C4-2B (cell line): Measurements from ENCODE around the gene PRMT2.
"Not testable (repeated sequence)": the region's sequence is repeated elsewhere in the genome, so short reads cannot be mapped to it uniquely, and the experiment has no call there.

ENCODE experiments used
- CTCF ChIP-seq: fragments of 450-650 bp; conservative IDR thresholded peaks from 2 replicates; pipeline ENCODE4 v1.5.1; 2017; ENCODE audit warnings: mild to moderate bottlenecking
- ZFX ChIP-seq: fragments of 450-650 bp; IDR thresholded peaks from 2 replicates; pipeline ENCODE4 v1.6.1; 2017

DNA sequence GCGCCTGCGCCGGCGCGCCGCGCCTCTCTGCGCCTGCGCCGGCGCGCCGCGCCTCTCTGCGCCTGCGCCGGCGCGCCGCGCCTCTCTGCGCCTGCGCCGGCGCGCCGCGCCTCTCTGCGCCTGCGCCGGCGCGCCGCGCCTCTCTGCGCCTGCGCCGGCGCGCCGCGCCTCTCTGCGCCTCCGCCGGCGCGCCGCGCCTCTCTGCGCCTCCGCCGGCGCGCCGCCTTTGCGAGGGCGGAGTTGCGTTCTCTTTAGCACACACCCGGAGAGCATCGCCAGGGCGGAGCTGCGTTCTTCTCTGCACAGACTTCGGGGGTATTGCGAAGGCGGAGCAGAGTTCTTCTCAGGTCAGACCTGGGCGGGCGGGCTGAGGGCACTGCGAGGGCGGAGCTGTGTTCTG is 63.6 kb downstream of the PRMT2 start:
- TF ChIP-seq CTCF, ZFX: not testable (repeated sequence)
